Panc1 (cell line): ENCODE results near the gene CCDC12.

Experiments
- POLR2AphosphoS5 ChIP-seq: IDR thresholded peaks from 2 replicates; pipeline ENCODE4 v1.6.1; 2012; ENCODE audit warnings: mild to moderate bottlenecking, low read depth, low read length, moderate library complexity
- SIN3A ChIP-seq: IDR thresholded peaks from 2 replicates; pipeline ENCODE4 v1.6.1; 2012; ENCODE audit warnings: low read depth, mild to moderate bottlenecking, low read length, moderate library complexity, borderline replicate concordance; ENCODE audit not compliant: insufficient read depth
- TF ChIP-seq, protein P1 (sequence below): fragments of 450-650 bp; IDR thresholded peaks from 2 replicates; pipeline ENCODE4 v1.5.1; 2017; ENCODE audit warnings: mild to moderate bottlenecking

DNA sequence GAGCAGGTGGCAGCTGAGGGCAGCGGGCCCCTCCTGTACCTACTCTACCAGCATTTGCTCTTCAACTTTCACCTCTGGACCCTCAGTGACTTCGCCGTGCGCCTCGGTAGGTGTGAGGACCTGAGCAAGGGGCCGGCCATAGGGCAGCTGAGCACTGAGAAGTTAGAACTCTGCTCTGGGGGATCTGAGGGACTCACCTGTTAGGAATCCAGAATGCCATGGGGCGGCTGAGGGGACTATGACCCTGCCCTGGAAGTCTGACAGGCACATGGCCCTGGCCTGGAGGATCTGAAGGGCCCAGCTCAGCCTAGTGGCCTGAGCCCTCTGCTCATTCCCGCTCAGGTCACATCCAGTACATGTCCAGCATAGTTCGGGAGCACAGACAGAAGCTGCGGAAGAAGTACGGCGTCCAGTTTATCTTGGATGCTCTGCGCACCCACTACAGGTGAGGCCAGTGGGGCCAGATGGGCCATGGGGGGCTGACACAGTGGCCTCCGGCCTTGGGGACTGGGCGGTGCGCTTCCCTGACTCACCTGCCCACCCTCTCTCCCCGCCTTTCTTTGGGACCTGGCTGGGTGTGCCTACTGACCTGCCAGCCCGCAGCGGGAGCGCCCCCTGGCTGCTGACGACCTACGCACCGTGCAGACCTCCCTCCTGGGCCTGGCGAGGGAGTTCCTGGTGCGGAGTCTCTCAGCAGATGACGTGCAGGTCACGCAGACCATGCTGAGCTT is 21.7 kb upstream of the CCDC12 start:
- TF ChIP-seq, protein P1, sequence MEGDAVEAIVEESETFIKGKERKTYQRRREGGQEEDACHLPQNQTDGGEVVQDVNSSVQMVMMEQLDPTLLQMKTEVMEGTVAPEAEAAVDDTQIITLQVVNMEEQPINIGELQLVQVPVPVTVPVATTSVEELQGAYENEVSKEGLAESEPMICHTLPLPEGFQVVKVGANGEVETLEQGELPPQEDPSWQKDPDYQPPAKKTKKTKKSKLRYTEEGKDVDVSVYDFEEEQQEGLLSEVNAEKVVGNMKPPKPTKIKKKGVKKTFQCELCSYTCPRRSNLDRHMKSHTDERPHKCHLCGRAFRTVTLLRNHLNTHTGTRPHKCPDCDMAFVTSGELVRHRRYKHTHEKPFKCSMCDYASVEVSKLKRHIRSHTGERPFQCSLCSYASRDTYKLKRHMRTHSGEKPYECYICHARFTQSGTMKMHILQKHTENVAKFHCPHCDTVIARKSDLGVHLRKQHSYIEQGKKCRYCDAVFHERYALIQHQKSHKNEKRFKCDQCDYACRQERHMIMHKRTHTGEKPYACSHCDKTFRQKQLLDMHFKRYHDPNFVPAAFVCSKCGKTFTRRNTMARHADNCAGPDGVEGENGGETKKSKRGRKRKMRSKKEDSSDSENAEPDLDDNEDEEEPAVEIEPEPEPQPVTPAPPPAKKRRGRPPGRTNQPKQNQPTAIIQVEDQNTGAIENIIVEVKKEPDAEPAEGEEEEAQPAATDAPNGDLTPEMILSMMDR, result peak; percentile 90
- TF ChIP-seq POLR2AphosphoS5 (no peak), SIN3A (no peak)
